HG03196 (cell line): Measurements from ENCODE around the gene FOXE1.

Experiments used
- ATAC-seq: cut with Tn5 transposase; IDR thresholded peaks from one replicate; pipeline ENCODE4 v1.9.1; 2021; ENCODE audit not compliant: unreplicated experiment

The FOXE1 gene

DNA sequence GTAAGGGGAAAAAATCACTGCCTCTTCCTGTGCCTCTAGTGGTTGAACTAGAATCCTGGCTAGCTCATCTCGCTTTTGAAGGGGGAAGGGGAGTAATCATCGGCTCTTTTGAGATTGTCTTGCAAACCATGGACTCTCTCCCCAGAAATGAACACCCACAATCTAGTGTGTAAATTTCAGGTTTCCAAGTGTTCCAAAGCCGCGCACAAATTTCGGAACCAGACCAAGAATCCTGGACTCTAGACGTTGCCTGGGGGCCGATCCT, 4.9 kb upstream of the FOXE1 start:
- no peak for ATAC-seq

GRCh38 chr9:97848480-97849237, 4.4 kb upstream of the FOXE1 start:
- ATAC-seq, result no peak

DNA sequence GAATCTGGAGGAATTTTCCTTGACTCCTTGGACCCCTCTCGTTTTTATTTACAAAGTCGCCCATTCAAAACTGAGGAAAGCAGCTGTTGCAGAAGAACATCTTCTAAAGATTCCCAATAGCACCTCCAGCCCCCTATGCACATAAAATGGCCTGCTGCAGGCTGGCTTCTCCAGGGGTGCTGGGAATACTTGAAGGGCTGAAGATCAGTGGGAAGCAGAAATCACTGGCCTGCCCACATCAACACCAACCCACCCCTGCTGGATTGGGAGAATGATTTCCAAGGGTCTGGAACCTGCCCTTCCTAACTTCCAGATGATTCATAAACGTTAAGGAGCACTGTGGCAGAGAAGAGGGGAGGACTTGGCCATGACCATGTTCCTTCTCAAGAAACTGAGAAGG, 3.0 kb upstream of the FOXE1 start:
- ATAC-seq, result no peak

DNA sequence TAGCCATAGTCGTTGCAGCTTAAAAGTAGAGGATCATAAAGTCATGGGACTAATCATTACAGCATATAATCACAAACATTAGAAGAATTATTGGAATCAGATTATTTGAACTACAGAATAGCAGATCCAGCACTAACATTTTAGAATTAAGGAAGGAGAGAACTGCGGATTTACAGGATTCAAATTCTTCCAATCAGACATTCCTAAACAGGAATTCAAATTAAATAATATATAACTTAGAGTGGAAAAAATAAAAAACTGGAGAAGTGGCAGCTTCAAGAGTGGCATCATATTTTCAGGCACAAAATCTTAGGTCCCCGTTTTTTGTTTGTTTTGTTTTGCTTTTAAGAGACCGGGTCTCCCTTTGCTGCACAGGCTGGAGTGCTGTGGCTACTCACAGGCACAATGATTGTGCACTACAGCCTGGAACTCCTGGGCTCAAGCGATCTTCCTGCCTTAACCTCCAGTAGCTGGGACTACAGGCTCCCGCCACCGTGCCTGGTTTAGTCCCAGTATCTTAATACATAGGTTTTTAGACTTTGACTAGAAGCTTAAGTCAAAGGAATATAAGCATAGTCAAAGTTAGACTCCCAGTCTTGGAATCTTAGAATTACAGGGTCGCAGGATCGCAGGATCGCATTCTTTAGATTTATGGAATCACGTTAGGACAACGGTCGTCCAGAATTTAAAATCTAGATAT, 2.1 kb upstream of the FOXE1 start:
- no peak for ATAC-seq

DNA sequence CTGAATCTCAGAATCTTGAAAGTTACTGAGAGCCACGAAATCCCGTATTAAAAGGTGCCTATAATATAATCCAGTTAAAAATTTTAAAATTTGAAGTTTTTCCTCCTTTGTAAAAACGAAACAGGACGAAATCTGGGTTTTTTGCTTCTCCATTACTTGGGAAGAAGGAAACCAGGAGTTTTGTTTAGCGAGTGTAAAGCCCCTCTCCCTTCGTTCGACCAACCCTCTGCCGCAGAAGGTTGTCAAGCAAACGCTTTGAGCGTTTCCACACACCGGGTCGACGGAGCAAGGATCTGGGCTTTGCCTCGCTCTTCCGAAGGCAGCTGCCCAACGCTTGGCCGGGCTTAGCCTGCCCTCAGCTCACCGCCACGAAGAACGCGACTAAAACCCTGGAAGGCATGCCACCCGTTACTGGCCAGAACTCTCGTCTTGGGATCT, 1.6 kb upstream of the FOXE1 start:
- no peak for ATAC-seq

DNA sequence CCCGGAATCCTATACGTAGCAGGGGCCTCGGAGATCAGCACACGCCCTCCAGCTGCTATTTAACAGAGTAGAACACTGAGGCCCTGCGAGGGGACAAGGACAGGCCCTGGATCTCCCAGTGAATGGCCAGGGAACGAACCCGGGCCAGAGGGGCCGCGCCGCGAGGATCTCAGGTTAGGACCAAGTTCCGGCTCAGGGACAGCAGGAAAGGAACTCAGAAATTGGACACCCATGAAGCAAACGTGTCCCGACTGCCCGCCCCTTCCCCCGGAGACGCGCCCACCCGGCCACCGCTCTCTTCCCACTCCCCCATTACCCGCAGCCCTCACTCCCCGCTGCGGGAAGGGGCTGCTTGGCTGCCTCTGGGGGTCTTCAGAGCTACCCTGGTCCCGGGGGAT, 1.0 kb upstream of the FOXE1 start:
- ATAC-seq, result no peak

- ATAC-seq, result no peak
Measured at GRCh38 chr9:97852399-97853055, 499 bp upstream of the FOXE1 start.

DNA sequence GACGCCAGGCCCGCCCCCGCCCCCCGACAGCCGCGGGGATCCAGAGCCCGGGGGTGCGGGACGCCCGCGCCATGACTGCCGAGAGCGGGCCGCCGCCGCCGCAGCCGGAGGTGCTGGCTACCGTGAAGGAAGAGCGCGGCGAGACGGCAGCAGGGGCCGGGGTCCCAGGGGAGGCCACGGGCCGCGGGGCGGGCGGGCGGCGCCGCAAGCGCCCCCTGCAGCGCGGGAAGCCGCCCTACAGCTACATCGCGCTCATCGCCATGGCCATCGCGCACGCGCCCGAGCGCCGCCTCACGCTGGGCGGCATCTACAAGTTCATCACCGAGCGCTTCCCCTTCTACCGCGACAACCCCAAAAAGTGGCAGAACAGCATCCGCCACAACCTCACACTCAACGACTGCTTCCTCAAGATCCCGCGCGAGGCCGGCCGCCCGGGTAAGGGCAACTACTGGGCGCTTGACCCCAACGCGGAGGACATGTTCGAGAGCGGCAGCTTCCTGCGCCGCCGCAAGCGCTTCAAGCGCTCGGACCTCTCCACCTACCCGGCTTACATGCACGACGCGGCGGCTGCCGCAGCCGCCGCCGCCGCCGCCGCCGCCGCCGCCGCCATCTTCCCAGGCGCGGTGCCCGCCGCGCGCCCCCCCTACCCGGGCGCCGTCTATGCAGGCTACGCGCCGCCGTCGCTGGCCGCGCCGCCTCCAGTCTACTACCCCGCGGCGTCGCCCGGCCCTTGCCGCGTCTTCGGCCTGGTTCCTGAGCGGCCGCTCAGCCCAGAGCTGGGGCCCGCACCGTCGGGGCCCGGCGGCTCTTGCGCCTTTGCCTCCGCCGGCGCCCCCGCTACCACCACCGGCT, 1.0 kb downstream of the FOXE1 start:
- ATAC-seq, result no peak

GRCh38 chr9:97854696-97855485, 1.9 kb downstream of the FOXE1 start:
- no peak for ATAC-seq

DNA sequence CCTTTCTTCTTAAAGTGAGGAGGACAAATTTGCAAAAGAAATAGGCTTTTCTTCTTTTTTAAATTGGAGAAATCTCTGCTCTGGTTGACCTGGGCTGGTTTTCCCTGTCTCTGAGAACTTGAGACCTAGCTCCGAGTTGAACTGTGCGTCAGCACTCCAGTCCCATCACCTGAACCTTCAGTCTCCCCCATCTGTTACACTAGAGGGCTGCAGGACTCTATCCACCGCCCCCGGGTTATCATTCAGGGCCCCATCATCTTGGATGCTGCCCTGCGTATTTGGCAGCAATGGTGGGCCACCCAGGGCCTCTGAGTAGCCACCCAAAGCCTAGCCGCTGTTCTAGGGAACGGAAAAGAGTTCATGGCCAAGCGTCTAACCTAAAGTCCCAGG, 2.5 kb downstream of the FOXE1 start:
- ATAC-seq, result no peak

- no peak for ATAC-seq
Measured at GRCh38 chr9:97855899-97856298, 2.9 kb downstream of the FOXE1 start.

DNA sequence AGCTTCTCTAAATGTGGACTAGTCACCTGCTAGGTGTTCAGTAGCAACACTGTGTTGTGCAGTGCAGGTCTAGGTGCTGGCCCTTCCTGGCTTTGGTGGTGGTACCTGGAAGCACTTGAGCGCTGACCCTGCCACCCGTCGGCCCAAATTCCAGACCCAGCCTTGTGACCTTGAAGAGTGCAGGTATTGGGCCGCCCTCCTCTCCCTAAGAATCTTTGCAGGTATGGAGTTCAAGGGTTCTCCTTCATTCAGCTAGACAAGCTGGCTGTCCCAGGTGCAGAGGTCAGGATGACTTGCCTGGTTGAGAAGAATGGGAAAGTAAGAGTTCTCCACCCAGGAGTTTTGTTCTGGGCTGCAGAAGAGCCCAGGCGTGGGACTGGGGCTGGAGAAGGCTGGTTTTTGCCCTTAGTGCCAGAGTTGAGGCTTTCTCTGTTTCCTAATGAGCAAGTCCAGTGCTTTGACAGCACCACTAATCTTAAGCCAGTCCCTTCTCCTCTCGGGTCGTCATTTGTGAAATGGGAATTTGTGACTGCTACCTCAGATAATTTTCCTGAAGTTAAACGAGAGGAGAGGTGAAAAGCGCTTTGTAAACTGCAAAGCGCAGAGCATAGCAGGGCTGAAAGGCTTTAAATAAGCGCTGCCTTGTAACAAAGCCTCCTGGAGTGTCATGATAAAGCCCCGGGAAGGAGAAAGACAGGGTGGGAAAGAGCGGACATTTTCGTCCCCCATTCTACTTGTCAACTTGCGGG, 4.0 kb downstream of the FOXE1 start:
- no peak for ATAC-seq

- no peak for ATAC-seq
Measured at GRCh38 chr9:97857606-97858392, 4.8 kb downstream of the FOXE1 start.

- no peak for ATAC-seq
Measured at GRCh38 chr9:97858393-97858713, 5.3 kb downstream of the FOXE1 start.

GRCh38 chr9:97858826-97859225, 5.8 kb downstream of the FOXE1 start:
- ATAC-seq, result no peak

- no peak for ATAC-seq
Measured at GRCh38 chr9:97859346-97859745, 6.3 kb downstream of the FOXE1 start.

DNA sequence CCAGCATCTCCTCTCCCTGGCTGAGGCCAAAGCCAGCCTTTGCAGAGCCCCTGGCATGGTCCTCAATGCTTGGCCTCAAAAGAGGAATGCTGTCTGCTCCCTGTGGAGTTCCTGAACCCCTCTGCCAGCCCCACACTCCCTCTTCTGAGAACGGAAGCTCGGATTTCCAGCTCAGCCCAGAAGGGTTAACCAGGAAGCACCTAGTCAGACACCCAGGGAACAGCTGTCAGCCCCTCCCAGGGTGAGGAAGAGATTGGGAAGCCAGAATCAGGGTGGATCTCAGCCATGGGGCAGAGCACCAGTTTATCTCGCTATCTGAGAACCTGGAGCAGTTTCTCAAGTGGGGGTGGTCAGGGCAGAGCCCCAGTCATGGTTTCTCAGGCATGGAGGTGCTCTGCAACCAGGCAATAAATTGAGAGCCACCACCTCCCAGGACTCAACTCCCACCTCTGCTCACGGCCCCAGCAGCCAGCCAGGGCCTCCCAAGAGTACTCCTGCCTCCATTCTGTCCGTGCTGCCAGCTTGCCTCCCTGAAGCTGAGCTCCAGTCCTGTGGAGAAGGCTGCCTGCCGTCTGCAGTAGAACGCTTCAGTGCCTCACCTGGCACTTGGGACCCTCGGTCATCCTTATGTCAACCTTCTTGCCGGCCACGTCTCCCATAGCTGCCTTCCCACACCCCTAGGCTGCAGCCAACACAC, 7.6 kb downstream of the FOXE1 start:
- no peak for ATAC-seq

DNA sequence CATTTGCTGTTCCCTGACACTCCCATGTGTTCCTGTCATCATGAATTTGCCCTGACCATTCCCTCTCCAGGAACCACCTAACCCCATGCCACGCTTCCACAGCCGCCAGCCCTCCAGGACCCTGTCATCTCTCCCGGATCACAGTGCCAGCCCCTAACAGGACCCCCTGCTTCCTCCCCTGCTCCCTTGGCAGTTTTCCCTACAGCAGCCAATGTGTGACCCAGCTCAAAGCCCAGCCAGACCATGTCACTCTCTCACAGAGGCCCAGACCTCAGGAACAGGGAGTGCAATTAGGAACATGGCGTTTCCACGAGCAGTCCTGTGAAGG, 8.1 kb downstream of the FOXE1 start:
- no peak for ATAC-seq

- no peak for ATAC-seq
Measured at GRCh38 chr9:97863314-97863713, 10.3 kb downstream of the FOXE1 start.
